ENCODE measurements around the gene PRR19. TPM values are rescaled to one million over a fixed set of nuclear protein-coding genes. Genes with fewer than 3 reads are reported as not detected.

PRR19 gene
- total and polyA plus RNA-seq, 10 of the 15 experiments (the other 5 are each of a cell fraction or from before 2014, with no cell fraction given): 0.09 to 1.7 (median 0.73) TPM; not detected in 1

GRCh38 chr19:42252365-42253244 is 49.3 kb upstream of the PRR19 start (continued):
- TF ChIP-seq KLF5 (IDR thresholded peaks at IDR 0.05; ENCODE audit: partially characterized antibody): no peak
- no peak for TF ChIP-seq EGR1 (IDR thresholded peaks at IDR 0.05; ENCODE audit: borderline replicate concordance in 1 of 2, low read depth in 2 of 2, low read length in 2 of 2)
- TF ChIP-seq NBN (IDR thresholded peaks at IDR 0.05): no peak; the same call in 1 of the 2 replicates
- TF ChIP-seq ETV6 (conservative IDR thresholded peaks at IDR 0.05 in 1 of 2, IDR thresholded peaks at IDR 0.05 in 1 of 2; ENCODE audit: borderline replicate concordance in 1 of 2, low read depth in 1 of 2): no peak
- no peak for TF ChIP-seq ZNF24 (IDR thresholded peaks at IDR 0.05)
- no peak for TF ChIP-seq CBX3 (IDR thresholded peaks at IDR 0.05; ENCODE audit: borderline replicate concordance, low read depth)
- TF ChIP-seq, protein P1, sequence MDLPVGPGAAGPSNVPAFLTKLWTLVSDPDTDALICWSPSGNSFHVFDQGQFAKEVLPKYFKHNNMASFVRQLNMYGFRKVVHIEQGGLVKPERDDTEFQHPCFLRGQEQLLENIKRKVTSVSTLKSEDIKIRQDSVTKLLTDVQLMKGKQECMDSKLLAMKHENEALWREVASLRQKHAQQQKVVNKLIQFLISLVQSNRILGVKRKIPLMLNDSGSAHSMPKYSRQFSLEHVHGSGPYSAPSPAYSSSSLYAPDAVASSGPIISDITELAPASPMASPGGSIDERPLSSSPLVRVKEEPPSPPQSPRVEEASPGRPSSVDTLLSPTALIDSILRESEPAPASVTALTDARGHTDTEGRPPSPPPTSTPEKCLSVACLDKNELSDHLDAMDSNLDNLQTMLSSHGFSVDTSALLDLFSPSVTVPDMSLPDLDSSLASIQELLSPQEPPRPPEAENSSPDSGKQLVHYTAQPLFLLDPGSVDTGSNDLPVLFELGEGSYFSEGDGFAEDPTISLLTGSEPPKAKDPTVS (IDR thresholded peaks at IDR 0.05; ENCODE audit: low read depth, low read length): no peak
- no peak for TF ChIP-seq RB1 (IDR thresholded peaks at IDR 0.05; ENCODE audit: borderline replicate concordance)
- TF ChIP-seq, protein P2, sequence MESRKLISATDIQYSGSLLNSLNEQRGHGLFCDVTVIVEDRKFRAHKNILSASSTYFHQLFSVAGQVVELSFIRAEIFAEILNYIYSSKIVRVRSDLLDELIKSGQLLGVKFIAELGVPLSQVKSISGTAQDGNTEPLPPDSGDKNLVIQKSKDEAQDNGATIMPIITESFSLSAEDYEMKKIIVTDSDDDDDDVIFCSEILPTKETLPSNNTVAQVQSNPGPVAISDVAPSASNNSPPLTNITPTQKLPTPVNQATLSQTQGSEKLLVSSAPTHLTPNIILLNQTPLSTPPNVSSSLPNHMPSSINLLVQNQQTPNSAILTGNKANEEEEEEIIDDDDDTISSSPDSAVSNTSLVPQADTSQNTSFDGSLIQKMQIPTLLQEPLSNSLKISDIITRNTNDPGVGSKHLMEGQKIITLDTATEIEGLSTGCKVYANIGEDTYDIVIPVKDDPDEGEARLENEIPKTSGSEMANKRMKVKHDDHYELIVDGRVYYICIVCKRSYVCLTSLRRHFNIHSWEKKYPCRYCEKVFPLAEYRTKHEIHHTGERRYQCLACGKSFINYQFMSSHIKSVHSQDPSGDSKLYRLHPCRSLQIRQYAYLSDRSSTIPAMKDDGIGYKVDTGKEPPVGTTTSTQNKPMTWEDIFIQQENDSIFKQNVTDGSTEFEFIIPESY (IDR thresholded peaks at IDR 0.05): no peak
- TF ChIP-seq HDAC2 (IDR thresholded peaks at IDR 0.05): no peak
- 0 out of 2 replicates have a peak, but pooled peaks have one; percentile 3 for TF ChIP-seq CREB1 (IDR thresholded peaks at IDR 0.05; ENCODE audit: low read depth)
- TF ChIP-seq HDAC6 (IDR thresholded peaks at IDR 0.05; ENCODE audit: unreplicated experiment): no peak
- no peak for TF ChIP-seq ZNF384 (IDR thresholded peaks at IDR 0.05; ENCODE audit: borderline replicate concordance, low read depth, low read length)
- no peak for TF ChIP-seq KDM1A (IDR thresholded peaks at IDR 0.05; ENCODE audit: borderline replicate concordance)
- no peak for TF ChIP-seq ZBTB40 (IDR thresholded peaks at IDR 0.05; ENCODE audit: borderline replicate concordance)
- no peak for TF ChIP-seq TCF12 (IDR thresholded peaks at IDR 0.05; ENCODE audit: low read depth, low read length)
- TF ChIP-seq SUZ12 (IDR thresholded peaks at IDR 0.05; ENCODE audit: unreplicated experiment): no peak
- peak; percentile 34 to 61 for TF ChIP-seq BHLHE40 (IDR thresholded peaks at IDR 0.05; ENCODE audit: borderline replicate concordance in 1 of 2, low read depth in 2 of 2, low read length in 1 of 2)
- no peak for TF ChIP-seq RAD21 (IDR thresholded peaks at IDR 0.05; ENCODE audit: insufficient read depth, low read depth, low read length)

Data from GM12878 (cell line).